GM21528 (cell line): ENCODE data around the gene ICAM1.

Experiments used
- ATAC-seq: cut with Tn5 transposase; IDR thresholded peaks from one replicate; pipeline ENCODE4 v1.9.1; 2021; ENCODE audit warnings: mild to moderate bottlenecking, moderate library complexity; ENCODE audit not compliant: unreplicated experiment, low FRiP score

ICAM1 gene

GRCh38 chr19:10291554-10292205, 20.8 kb downstream of the ICAM1 start:
- ATAC-seq: no peak

- no peak for ATAC-seq
These were observed 21.4 kb downstream of the ICAM1 start for GRCh38 chr19:10292206-10292788.

GRCh38 chr19:10292789-10293636, 22.1 kb downstream of the ICAM1 start:
- no peak for ATAC-seq

GRCh38 chr19:10293637-10294367, 22.9 kb downstream of the ICAM1 start:
- ATAC-seq: no peak

GRCh38 chr19:10294368-10294697, 23.4 kb downstream of the ICAM1 start:
- ATAC-seq: no peak

- ATAC-seq: no peak
These were observed 24.5 kb downstream of the ICAM1 start for GRCh38 chr19:10295305-10295846.

- ATAC-seq: no peak
These were observed 25.1 kb downstream of the ICAM1 start for GRCh38 chr19:10295847-10296591.

- ATAC-seq: no peak
These were observed 28.9 kb downstream of the ICAM1 start for GRCh38 chr19:10299545-10300458.

- no peak for ATAC-seq
These were observed 34.4 kb downstream of the ICAM1 start for GRCh38 chr19:10305139-10305806.

- no peak for ATAC-seq
These were observed 35.4 kb downstream of the ICAM1 start for GRCh38 chr19:10306327-10306726.

GRCh38 chr19:10309423-10309822, 38.5 kb downstream of the ICAM1 start, which contains the start of gene ZGLP1:
TSS of gene ZGLP1 (minus strand) at chr19:10309815.
- ATAC-seq: no peak

GRCh38 chr19:10315335-10316214, 44.7 kb downstream of the ICAM1 start, which contains the start of gene FDX2:
TSS of gene FDX2 (minus strand) at chr19:10316015. CDS start at chr19:10315996, 19 bp downstream.
- ATAC-seq: peak; percentile 49

- peak; percentile 11 for ATAC-seq
These were observed 45.5 kb downstream of the ICAM1 start for GRCh38 chr19:10316229-10317044.

GRCh38 chr19:10317045-10317856, 46.3 kb downstream of the ICAM1 start:
- ATAC-seq: no peak

- ATAC-seq: no peak
These were observed 47.0 kb downstream of the ICAM1 start for GRCh38 chr19:10317857-10318462.
